Nephron (organoid): Measurements from ENCODE around the gene MAP3K12.

Experiments used
- H3K27ac Mint-ChIP-seq, 3 experiments: 2 replicates each; pipeline ENCODE4 v1.8.0; 2020; ENCODE audit warnings: mixed read lengths in 3 of 3, mild to moderate bottlenecking in 2 of 3, moderate library complexity in 1 of 3
- H3K27me3 Mint-ChIP-seq: 2 replicates; pipeline ENCODE4 v1.8.0; 2021; ENCODE audit warnings: low read depth, mild to moderate bottlenecking, moderate library complexity, mixed read lengths
- H3K36me3 Mint-ChIP-seq: 2 replicates; pipeline ENCODE4 v1.8.0; 2020; ENCODE audit warnings: low read depth, mixed read lengths
- H3K4me1 Mint-ChIP-seq: 2 replicates; pipeline ENCODE4 v1.8.0; 2020; ENCODE audit warnings: mixed read lengths
- H3K4me3 Mint-ChIP-seq, 3 experiments: 2 replicates each; pipeline ENCODE4 v1.8.0; 2020; ENCODE audit warnings: mild to moderate bottlenecking in 3 of 3, mixed read lengths in 3 of 3, moderate library complexity in 2 of 3
- H3K9me3 Mint-ChIP-seq: 2 replicates; pipeline ENCODE4 v1.8.0; 2020; ENCODE audit warnings: mixed read lengths
- TF ChIP-seq, protein P1 (sequence below), 3 experiments: fragments of 200-600 bp; sonication (generic); IDR thresholded peaks; one replicate each; pipeline ENCODE4 v1.5.0; 2021; ENCODE audit warnings: antibody characterized with exemption in 3 of 3; ENCODE audit not compliant: unreplicated experiment in 3 of 3

MAP3K12 gene

DNA sequence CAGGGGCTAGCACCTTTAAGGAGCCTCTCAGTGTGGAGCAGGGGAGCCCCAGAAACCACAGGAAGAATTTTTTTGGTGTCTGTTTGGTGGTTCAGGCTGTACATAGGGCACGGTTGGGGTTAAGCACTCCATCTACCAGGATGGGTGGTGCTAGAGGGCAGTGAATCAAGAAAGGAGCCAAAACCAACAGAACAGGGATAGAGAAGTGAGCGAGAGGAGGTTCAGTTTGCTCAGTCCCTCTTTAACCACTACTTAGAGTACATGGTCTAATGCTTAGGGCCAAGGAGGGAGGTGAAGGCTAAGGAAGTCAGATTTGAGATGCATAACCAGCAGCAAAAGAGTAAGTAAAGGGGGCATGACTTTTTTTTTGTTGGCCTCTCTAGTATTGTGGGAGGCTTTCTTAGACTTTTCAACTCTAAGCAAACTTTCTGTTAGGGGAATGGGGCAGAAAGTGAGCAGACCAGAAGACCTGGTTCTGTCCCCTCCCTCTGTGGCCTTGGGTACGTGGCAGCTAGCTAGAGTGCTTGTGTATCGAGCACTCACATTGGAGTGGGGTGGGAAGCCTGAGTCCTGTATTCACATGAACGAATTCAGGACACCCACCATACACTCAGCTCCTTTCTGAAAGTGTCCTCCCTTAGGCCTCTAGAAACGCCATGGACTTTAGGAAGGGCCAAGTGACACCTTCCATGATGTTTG lies 14.6 kb upstream of the MAP3K12 start:
- Mint-ChIP-seq H3K9me3 (no peaks in the 10 kb centered on the region), H3K27me3 (no peaks in the 10 kb centered on the region), H3K36me3 (peaks cover 45% of the 10 kb centered on the region), H3K4me1 (no peaks in the 10 kb centered on the region), H3K4me3 (no peak overlapping the region), H3K27ac (no peak overlapping the region)
- TF ChIP-seq, protein P1, sequence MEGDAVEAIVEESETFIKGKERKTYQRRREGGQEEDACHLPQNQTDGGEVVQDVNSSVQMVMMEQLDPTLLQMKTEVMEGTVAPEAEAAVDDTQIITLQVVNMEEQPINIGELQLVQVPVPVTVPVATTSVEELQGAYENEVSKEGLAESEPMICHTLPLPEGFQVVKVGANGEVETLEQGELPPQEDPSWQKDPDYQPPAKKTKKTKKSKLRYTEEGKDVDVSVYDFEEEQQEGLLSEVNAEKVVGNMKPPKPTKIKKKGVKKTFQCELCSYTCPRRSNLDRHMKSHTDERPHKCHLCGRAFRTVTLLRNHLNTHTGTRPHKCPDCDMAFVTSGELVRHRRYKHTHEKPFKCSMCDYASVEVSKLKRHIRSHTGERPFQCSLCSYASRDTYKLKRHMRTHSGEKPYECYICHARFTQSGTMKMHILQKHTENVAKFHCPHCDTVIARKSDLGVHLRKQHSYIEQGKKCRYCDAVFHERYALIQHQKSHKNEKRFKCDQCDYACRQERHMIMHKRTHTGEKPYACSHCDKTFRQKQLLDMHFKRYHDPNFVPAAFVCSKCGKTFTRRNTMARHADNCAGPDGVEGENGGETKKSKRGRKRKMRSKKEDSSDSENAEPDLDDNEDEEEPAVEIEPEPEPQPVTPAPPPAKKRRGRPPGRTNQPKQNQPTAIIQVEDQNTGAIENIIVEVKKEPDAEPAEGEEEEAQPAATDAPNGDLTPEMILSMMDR (IDR thresholded peaks at IDR 0.05; ENCODE audit: unreplicated experiment in 3 of 3), result no peak

DNA sequence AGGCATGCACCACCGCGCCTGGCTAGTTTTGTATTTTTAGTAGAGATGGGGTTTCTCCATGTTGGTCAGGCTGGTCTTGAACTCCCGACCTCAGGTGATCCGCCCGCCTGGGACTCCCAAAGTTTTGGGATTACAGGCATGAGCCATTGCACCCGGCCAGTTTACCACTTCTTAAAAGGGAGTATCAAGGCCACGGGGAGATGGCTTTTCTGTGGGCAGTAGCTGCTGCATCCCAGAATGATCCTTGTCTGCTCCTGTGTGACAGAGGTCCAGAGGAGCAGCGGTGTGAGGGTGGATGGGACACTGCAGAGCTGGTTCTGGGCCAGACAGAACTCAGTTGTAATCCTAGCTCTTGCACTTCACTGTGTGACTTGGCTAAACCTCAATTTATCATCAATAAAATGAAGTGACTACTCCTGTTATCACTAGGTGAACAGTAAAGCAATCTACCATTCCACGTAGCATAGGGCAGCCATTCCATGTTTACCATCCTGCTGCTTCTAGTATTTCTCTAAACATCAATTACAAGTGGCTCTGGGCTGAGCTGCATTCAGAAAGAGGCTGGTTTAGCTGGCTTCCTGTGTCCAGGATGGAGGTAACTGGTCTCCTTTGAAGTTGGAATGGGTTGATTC lies 11.0 kb upstream of the MAP3K12 start:
- Mint-ChIP-seq H3K9me3 (no peaks in the 10 kb centered on the region), H3K4me1 (peaks cover 6% of the 10 kb centered on the region), H3K36me3 (peaks cover 42% of the 10 kb centered on the region), H3K27me3 (no peaks in the 10 kb centered on the region), H3K4me3 (no peak overlapping the region), H3K27ac (no peak overlapping the region)
- TF ChIP-seq, protein P1 (IDR thresholded peaks at IDR 0.05; ENCODE audit: unreplicated experiment in 3 of 3), result no peak

DNA sequence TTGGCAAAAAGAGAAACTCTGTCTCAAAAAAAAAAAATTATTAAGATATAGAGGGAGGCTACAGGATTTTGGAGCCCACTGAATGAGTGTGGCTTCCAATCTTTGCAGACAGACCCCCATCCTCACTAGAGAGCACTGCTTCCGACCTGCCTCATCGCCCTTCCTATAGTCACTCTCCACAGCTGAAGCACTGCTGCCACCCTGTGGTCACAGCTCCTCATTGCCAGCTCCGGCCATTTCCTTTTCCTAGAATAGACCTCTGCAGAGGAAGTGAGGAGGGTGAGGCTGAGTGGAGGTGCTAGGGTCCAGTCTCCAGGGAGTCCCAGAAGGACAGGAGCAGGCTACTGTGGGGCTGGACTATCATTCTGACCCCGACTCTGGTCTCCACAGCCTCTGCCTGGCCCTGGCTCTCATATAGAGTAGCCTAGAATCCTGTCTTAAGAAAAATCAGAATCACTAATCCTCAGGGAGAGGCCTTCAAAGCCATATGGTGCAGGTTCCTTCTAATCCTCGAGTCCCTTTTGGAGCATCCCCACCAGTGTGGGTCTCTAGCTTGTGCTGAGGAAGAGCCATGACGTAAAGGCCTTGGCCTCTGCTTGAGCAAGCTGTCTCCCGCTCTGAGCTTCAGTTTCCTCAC lies 9.4 kb upstream of the MAP3K12 start:
- Mint-ChIP-seq H3K4me3 (peak overlapping the region; percentile 8 to 51 (median 49)), H3K27me3 (no peaks in the 10 kb centered on the region), H3K27ac (peak overlapping the region; percentile 71 to 87 (median 83)), H3K9me3 (no peaks in the 10 kb centered on the region), H3K36me3 (peaks cover 27% of the 10 kb centered on the region), H3K4me1 (peaks cover 13% of the 10 kb centered on the region)
- TF ChIP-seq, protein P1 (IDR thresholded peaks at IDR 0.05; ENCODE audit: unreplicated experiment in 3 of 3), result peak; percentile 89 to 91 (median 90)

DNA sequence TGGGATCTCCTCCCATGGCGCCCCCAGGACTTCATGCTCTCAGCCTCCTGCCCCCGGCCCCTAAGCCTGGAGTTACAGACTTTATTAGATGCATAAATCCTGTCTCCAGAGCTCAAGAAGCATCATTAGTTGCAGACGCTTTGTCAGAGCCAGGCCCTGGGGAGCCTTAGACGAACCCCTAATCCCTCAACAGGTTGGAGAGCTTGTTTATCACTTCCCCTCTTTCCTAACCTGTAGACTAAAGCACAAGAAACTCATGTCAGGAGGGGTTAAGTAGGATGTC lies 8.3 kb upstream of the MAP3K12 start:
- Mint-ChIP-seq H3K4me3 (no peak overlapping the region), H3K4me1 (peaks cover 16% of the 10 kb centered on the region), H3K9me3 (no peaks in the 10 kb centered on the region), H3K27me3 (no peaks in the 10 kb centered on the region), H3K27ac (peak overlapping the region in 1 of 3 experiments; percentile 86), H3K36me3 (peaks cover 20% of the 10 kb centered on the region)
- TF ChIP-seq, protein P1 (IDR thresholded peaks at IDR 0.05; ENCODE audit: unreplicated experiment in 3 of 3), result no peak

DNA sequence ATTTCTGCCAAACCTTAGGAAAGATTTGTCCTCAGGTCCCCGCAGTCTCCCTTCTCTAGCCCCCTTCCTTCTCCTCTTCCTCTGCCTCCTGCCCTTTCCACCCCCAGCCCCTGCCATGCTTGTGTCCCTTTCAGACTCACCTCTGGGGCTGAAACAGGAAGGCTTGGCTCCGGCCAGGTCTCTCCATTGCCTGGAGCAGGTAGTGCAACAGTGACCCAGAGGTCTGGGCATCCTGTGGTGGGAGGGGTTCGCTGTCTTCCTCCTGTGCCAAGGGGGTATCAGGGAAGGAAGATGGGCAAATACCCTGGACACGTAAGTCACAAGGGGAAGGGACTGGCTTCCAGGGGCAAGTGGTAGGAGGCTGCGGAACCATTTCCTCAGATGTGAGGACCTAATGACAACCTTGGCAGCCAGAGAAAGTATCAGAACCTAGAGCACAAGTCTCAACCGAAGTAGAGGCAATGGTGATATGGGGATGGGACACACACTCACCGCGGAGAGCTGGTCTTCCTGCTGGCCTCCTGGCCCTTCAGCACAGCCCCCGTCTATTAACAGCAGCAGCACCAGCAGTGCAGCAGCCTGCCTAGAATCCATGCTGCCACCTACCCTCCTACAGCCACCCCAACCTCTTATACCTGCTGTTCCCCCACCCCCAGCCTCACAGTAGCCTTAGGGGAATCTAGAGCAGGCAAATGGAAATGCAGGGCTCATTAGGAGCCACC lies 7.8 kb upstream of the MAP3K12 start, which contains the start of gene NPFF:
NPFF (minus strand) TSS at position 604 of the 722 bp plus-strand sequence; CDS start at position 594, 10 bp downstream.
- Mint-ChIP-seq H3K4me3 (peak within 1 kb of the TSS in 1 of 3 experiments; percentile 19), H3K27me3 (no peaks in the 10 kb centered on the region), H3K4me1 (peaks cover 21% of the 10 kb centered on the region), H3K36me3 (peaks cover 20% of the 10 kb centered on the region), H3K27ac (peak within 1 kb of the TSS; percentile 83 to 99 (median 86)), H3K9me3 (no peaks in the 10 kb centered on the region)
- TF ChIP-seq, protein P1 (IDR thresholded peaks at IDR 0.05; ENCODE audit: unreplicated experiment in 3 of 3), result no peak
